ENCODE measurements around the gene ACP2. TPM values are rescaled to one million over a fixed set of nuclear protein-coding genes. Genes with fewer than 3 reads are reported as not detected.

ACP2 gene
- total and polyA plus RNA-seq, 2 donors (not counting 1 experiment from before 2014, with no cell fraction given): 16.3 to 29.5 TPM

DNA sequence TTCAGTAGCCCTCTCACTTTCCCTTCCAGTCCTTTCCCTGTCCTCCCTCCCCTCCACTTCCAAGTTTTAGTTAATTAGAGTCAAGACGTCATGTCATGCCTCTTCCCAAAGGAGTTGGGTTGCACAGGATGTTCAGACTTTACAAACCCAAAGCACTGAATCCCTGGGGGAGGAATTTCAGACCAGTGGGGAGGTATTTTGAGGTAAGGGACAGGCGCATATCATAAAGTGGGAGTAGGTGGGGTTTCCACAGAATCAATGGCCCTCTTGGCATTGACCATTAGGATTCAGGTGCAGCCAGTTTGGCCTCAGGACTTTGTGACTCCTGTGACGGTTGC is 733 bp upstream of the ACP2 start:
- no peaks in the 10 kb centered on the region for H3K9me3 Mint-ChIP-seq (ENCODE audit: insufficient read depth)
- H3K4me1 Mint-ChIP-seq: peaks cover 24% of the 10 kb centered on the region
- Histone ChIP-seq H3K9ac (ENCODE audit: low read length) (peak overlapping the region; percentile 94), H3K9me3 (ENCODE audit: control extremely low read depth in 1 of 3, control insufficient read depth in 2 of 3, insufficient read depth in 1 of 3, low read length in 2 of 3) (no peaks in the 10 kb centered on the region), H3K79me2 (ENCODE audit: control insufficient read depth, insufficient read depth, low read length) (peaks cover 37% of the 10 kb centered on the region), H3K27ac (ENCODE audit: low read length in 2 of 2) (peak overlapping the region in 1 of 2 donors; percentile 79), H3K27me3 (replicated peaks in 1 of 4; ENCODE audit: control extremely low read depth in 1 of 4, control insufficient read depth in 3 of 4, insufficient read depth in 4 of 4, low read length in 3 of 4) (no peaks in the 10 kb centered on the region), H3K4me1 (ENCODE audit: control insufficient read depth in 2 of 2, insufficient read depth in 2 of 2, low read length in 2 of 2) (peaks cover 13 to 22% of the 10 kb centered on the region in 2 donors), H3K36me3 (replicated peaks in 1 of 2; ENCODE audit: control extremely low read depth in 1 of 2, control insufficient read depth in 1 of 2, extremely low read depth in 1 of 2, insufficient read depth in 2 of 2, low read length in 1 of 2) (peaks cover 0 to 17% of the 10 kb centered on the region in 2 experiments), H3K4me2 (replicated peaks; ENCODE audit: low read depth, low read length, poor library complexity, severe bottlenecking) (peak overlapping the region; percentile 92), H2AFZ (ENCODE audit: insufficient read depth, low read depth, low read length, poor library complexity, severe bottlenecking) (peak overlapping the region; percentile 98), H3K4me3 (ENCODE audit: control extremely low read depth in 1 of 5, extremely low read depth in 1 of 5, insufficient read depth in 1 of 5, low read depth in 2 of 5, low read length in 4 of 5) (peak overlapping the region; percentile 65 to 99 (median 90)), H4K20me1 (ENCODE audit: control insufficient read depth, insufficient read depth, low read length, poor library complexity, severe bottlenecking) (no peaks in the 10 kb centered on the region)
- POLR2A ChIA-PET: interaction anchor here (0.9 to 3.9 kb wide), 9 partner anchors 15 to 177 kb away, joined by 3 to 29 read pairs (median 5); partner anchors contain the start of genes DDB2, PSMC3 and SPI1
- CTCF ChIA-PET: interaction anchor here (0.9 to 2.4 kb wide), 11 partner anchors 10 to 163 kb away, joined by 3 to 15 read pairs (median 7); partner anchors contain the start of genes DDB2 and SPI1
- TF ChIP-seq EZH2 (IDR thresholded peaks at IDR 0.05; ENCODE audit: borderline replicate concordance, insufficient read depth, low read depth, low read length, poor library complexity, severe bottlenecking): no peak
- TF ChIP-seq, protein P1, sequence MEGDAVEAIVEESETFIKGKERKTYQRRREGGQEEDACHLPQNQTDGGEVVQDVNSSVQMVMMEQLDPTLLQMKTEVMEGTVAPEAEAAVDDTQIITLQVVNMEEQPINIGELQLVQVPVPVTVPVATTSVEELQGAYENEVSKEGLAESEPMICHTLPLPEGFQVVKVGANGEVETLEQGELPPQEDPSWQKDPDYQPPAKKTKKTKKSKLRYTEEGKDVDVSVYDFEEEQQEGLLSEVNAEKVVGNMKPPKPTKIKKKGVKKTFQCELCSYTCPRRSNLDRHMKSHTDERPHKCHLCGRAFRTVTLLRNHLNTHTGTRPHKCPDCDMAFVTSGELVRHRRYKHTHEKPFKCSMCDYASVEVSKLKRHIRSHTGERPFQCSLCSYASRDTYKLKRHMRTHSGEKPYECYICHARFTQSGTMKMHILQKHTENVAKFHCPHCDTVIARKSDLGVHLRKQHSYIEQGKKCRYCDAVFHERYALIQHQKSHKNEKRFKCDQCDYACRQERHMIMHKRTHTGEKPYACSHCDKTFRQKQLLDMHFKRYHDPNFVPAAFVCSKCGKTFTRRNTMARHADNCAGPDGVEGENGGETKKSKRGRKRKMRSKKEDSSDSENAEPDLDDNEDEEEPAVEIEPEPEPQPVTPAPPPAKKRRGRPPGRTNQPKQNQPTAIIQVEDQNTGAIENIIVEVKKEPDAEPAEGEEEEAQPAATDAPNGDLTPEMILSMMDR (IDR thresholded peaks at IDR 0.05): no peak
- intact Hi-C loops (cut with micrococcal nuclease): loop anchor here (1.0 to 2.0 kb wide), 3 partner anchors 63 to 151 kb away; partner anchors contain the start of gene PACSIN3
- no peaks in the 10 kb centered on the region for H3K27me3 Mint-ChIP-seq
- peak overlapping the region; percentile 99 for H3K4me3 Mint-ChIP-seq
- DNase-seq: no peak
- ATAC-seq (ENCODE audit: low read depth): no peak
- H3K27ac Mint-ChIP-seq: peak overlapping the region; percentile 99
- WGBS (ENCODE audit: insufficient coverage): 93% methylated on average over 2 of the region's 3 CpGs

DNA sequence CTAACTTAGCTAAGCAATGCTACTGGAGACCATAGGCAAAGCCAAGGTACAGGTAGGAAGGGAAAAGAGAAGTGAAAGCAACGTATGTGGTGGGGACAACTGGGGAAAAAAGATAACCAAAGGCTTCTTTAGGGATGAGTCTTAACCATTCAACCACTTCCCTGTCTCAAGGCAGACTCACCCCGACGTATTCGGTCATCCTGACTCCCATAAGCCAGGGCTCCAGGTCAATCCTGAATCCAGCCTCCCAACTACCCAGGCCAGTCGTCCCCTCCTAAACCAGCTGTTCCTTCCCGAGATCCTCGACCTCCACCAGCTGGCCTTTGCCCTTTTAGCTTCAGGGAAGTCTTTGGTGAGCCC is 330 bp downstream of the ACP2 start:
- Histone ChIP-seq H3K4me1 (ENCODE audit: control insufficient read depth in 2 of 2, insufficient read depth in 2 of 2, low read length in 2 of 2) (peaks cover 13 to 22% of the 10 kb centered on the region in 2 donors), H3K4me3 (ENCODE audit: control extremely low read depth in 1 of 5, extremely low read depth in 1 of 5, insufficient read depth in 1 of 5, low read depth in 2 of 5, low read length in 4 of 5) (peak overlapping the region; percentile 65 to 99 (median 90)), H3K4me2 (replicated peaks; ENCODE audit: low read depth, low read length, poor library complexity, severe bottlenecking) (peak overlapping the region; percentile 92), H3K36me3 (replicated peaks in 1 of 2; ENCODE audit: control extremely low read depth in 1 of 2, control insufficient read depth in 1 of 2, extremely low read depth in 1 of 2, insufficient read depth in 2 of 2, low read length in 1 of 2) (peaks cover 0 to 23% of the 10 kb centered on the region in 2 experiments), H3K9me3 (ENCODE audit: control extremely low read depth in 1 of 3, control insufficient read depth in 2 of 3, insufficient read depth in 1 of 3, low read length in 2 of 3) (no peaks in the 10 kb centered on the region), H3K27ac (ENCODE audit: low read length in 2 of 2) (peak overlapping the region; percentile 56 to 79), H4K20me1 (ENCODE audit: control insufficient read depth, insufficient read depth, low read length, poor library complexity, severe bottlenecking) (no peaks in the 10 kb centered on the region), H3K9ac (ENCODE audit: low read length) (peak overlapping the region; percentile 94), H2AFZ (ENCODE audit: insufficient read depth, low read depth, low read length, poor library complexity, severe bottlenecking) (peak overlapping the region; percentile 98), H3K27me3 (replicated peaks in 1 of 4; ENCODE audit: control extremely low read depth in 1 of 4, control insufficient read depth in 3 of 4, insufficient read depth in 4 of 4, low read length in 3 of 4) (no peaks in the 10 kb centered on the region), H3K79me2 (ENCODE audit: control insufficient read depth, insufficient read depth, low read length) (peaks cover 31% of the 10 kb centered on the region)
- ChIA-PET POLR2A (interaction anchor here (0.6 to 3.9 kb wide), 10 partner anchors 9 to 178 kb away, joined by 3 to 29 read pairs (median 4); partner anchors contain the start of genes DDB2, MADD, PSMC3 and SPI1), CTCF (interaction anchor here (0.6 to 2.4 kb wide), 17 partner anchors 9 to 312 kb away, joined by 3 to 15 read pairs (median 5); partner anchors contain the start of genes CSTPP1, DDB2, NR1H3 and SLC39A13)
- peaks cover 24% of the 10 kb centered on the region for H3K4me1 Mint-ChIP-seq
- intact Hi-C loops (cut with micrococcal nuclease): loop anchor here (1.0 to 2.0 kb wide), 7 partner anchors 21 to 331 kb away; partner anchors contain the start of genes NDUFS3, PACSIN3, PSMC3 and SLC39A13
- TF ChIP-seq, protein P1 (IDR thresholded peaks at IDR 0.05): no peak
- no peak for TF ChIP-seq EZH2 (IDR thresholded peaks at IDR 0.05; ENCODE audit: borderline replicate concordance, insufficient read depth, low read depth, low read length, poor library complexity, severe bottlenecking)
- no peaks in the 10 kb centered on the region for H3K27me3 Mint-ChIP-seq
- H3K4me3 Mint-ChIP-seq: peak overlapping the region; percentile 99
- ATAC-seq (ENCODE audit: low read depth) (peak; percentile 11), DNase-seq (no peak)
- peak overlapping the region; percentile 99 for H3K27ac Mint-ChIP-seq
- H3K9me3 Mint-ChIP-seq (ENCODE audit: insufficient read depth): no peaks in the 10 kb centered on the region
- WGBS (ENCODE audit: insufficient coverage): 0% methylated on average over 6 of the region's 7 CpGs

All from B cell (primary cell).